Nephron progenitor cell (in vitro differentiated cells): ENCODE data around the gene CTAG1B.

ENCODE experiments used
- DNase-seq: peaks from one replicate; pipeline ENCODE4 v3.0.0; 2021
- H3K27ac Mint-ChIP-seq: 2 replicates; pipeline ENCODE4 v1.8.0; 2021; ENCODE audit warnings: mild to moderate bottlenecking, moderate library complexity, mixed read lengths
- H3K27me3 Mint-ChIP-seq: 2 replicates; pipeline ENCODE4 v1.8.0; 2021; ENCODE audit warnings: mild to moderate bottlenecking, low read depth, mixed read lengths; ENCODE audit not compliant: poor library complexity
- H3K36me3 Mint-ChIP-seq: 2 replicates; pipeline ENCODE4 v1.8.0; 2021; ENCODE audit warnings: low read depth, mixed read lengths
- H3K4me1 Mint-ChIP-seq: 2 replicates; pipeline ENCODE4 v1.8.0; 2021; ENCODE audit warnings: mixed read lengths
- H3K4me3 Mint-ChIP-seq: 2 replicates; pipeline ENCODE4 v1.8.0; 2021; ENCODE audit warnings: mild to moderate bottlenecking, moderate library complexity, mixed read lengths
- H3K9me3 Mint-ChIP-seq: 2 replicates; pipeline ENCODE4 v1.8.0; 2021; ENCODE audit warnings: mild to moderate bottlenecking, moderate library complexity, mixed read lengths
- CTCF ChIP-seq: fragments of 200-600 bp; sonication (generic); IDR thresholded peaks from 2 replicates; pipeline ENCODE4 v1.5.0; 2021; ENCODE audit warnings: antibody characterized with exemption

The CTAG1B gene

GRCh38 chrX:154598656-154599055 is 20.4 kb downstream of the CTAG1B start:
- DNase-seq, result no peak
- TF ChIP-seq CTCF, result no peak
- Mint-ChIP-seq H3K27me3 (peaks cover 7% of the 10 kb centered on the region), H3K4me3 (no peak overlapping the region), H3K4me1 (no peaks in the 10 kb centered on the region), H3K27ac (no peak overlapping the region), H3K36me3 (no peaks in the 10 kb centered on the region), H3K9me3 (peaks cover 63% of the 10 kb centered on the region)

GRCh38 chrX:154597221-154597620 is 21.9 kb downstream of the CTAG1B start:
- DNase-seq, result no peak

DNA sequence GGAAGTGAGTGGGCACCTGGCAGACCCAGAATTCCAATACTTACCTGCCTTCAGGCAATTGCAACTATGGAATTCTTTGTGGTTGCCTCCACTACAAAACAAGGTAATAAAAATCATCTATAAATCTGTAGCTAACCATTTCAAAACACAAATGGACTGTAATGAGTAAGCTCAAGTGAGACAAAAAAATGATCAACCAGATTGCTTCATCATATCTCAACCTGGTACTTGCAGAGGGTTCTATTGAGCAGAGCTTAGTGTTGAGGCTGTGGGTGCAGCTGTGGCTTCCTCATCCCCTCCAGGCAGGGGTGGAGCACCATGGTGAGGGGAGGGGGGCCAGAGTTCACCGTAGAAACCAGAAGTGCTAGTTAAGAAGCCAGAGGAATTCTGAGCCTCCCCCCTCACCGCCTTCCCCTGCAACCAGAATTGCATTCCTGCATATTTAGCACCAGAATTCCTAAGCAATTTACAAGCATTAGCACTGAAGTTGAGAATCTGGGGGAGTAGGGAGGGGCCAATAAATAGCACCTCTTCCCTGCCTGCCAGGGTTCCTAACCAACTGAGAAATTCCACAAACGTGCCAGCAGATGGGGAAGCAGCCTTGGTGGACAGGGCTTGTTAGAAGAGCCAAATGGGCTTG is 22.7 kb downstream of the CTAG1B start:
- H3K27ac Mint-ChIP-seq, result no peak overlapping the region
- peaks cover 79% of the 10 kb centered on the region for H3K9me3 Mint-ChIP-seq
- no peak for TF ChIP-seq CTCF
- DNase-seq, result peak; percentile 10
- H3K4me1 Mint-ChIP-seq, result no peaks in the 10 kb centered on the region
- H3K4me3 Mint-ChIP-seq, result no peak overlapping the region
- no peaks in the 10 kb centered on the region for H3K36me3 Mint-ChIP-seq
- peaks cover 7% of the 10 kb centered on the region for H3K27me3 Mint-ChIP-seq

More at GRCh38 chrX:154597221-154597620, 21.9 kb downstream of the CTAG1B start:
- Mint-ChIP-seq H3K27me3 (peaks cover 7% of the 10 kb centered on the region), H3K9me3 (peaks cover 77% of the 10 kb centered on the region), H3K36me3 (no peaks in the 10 kb centered on the region), H3K4me1 (no peaks in the 10 kb centered on the region), H3K27ac (no peak overlapping the region), H3K4me3 (no peak overlapping the region)
- TF ChIP-seq CTCF, result no peak

GRCh38 chrX:154595559-154596249 is 23.4 kb downstream of the CTAG1B start:
- H3K27me3 Mint-ChIP-seq, result peaks cover 7% of the 10 kb centered on the region
- no peak overlapping the region for H3K27ac Mint-ChIP-seq
- no peaks in the 10 kb centered on the region for H3K4me1 Mint-ChIP-seq
- H3K4me3 Mint-ChIP-seq, result no peak overlapping the region
- no peak for TF ChIP-seq CTCF
- peaks cover 81% of the 10 kb centered on the region for H3K9me3 Mint-ChIP-seq
- no peaks in the 10 kb centered on the region for H3K36me3 Mint-ChIP-seq
- no peak for DNase-seq

DNA sequence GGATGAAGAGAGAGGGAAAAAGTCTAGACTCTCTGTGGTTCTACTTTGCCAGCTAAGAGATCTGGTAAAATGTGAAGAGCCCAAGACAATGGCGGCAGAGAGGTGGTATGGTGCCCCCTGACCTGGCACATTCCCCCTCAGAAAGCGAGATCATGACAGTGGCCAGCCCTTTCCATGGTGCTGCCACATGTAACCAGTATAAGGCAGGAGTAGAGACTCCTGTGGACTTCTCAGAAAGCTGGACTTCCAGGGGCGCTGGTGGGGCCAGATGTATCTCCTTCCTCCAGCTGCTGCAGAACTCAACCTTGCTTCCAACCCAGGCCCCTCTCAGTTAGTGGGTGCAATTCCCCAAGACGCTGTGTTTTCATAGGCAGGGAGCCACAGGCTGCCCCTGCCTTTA is 24.6 kb downstream of the CTAG1B start:
- Mint-ChIP-seq H3K4me1 (no peaks in the 10 kb centered on the region), H3K36me3 (no peaks in the 10 kb centered on the region), H3K4me3 (no peak overlapping the region), H3K27me3 (peaks cover 7% of the 10 kb centered on the region), H3K9me3 (peaks cover 69% of the 10 kb centered on the region), H3K27ac (no peak overlapping the region)
- no peak for TF ChIP-seq CTCF
- DNase-seq, result no peak

DNA sequence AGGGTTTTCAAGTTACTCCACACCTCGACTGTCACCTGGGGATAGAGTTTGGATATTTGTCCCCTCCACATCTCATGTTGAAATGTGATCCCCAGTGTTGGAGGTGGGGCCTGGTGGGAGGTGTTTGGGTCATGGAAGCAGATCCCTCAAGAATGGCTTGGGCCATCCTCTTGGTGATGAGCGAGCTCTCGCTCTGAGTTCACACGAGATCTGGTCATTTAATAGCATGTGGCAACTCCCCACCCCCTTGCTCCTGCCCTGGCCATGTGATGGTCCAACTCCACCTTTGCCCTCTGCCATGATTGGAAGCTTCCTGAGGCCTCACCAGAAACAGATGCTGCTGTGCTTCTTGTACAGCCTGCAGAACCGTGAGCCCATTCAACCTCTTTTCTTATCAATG is 25.9 kb downstream of the CTAG1B start:
- peaks cover 7% of the 10 kb centered on the region for H3K27me3 Mint-ChIP-seq
- H3K36me3 Mint-ChIP-seq, result no peaks in the 10 kb centered on the region
- DNase-seq, result no peak
- no peak overlapping the region for H3K4me3 Mint-ChIP-seq
- no peak for TF ChIP-seq CTCF
- peaks cover 61% of the 10 kb centered on the region for H3K9me3 Mint-ChIP-seq
- no peak overlapping the region for H3K27ac Mint-ChIP-seq
- no peaks in the 10 kb centered on the region for H3K4me1 Mint-ChIP-seq
